GM19328 (cell line): ENCODE data around the gene MICA.
"Not testable (repeated sequence)": the region's sequence is repeated elsewhere in the genome, so short reads cannot be mapped to it uniquely, and the experiment has no call there.

Experiments used
- ATAC-seq: cut with Tn5 transposase; IDR thresholded peaks from one replicate; pipeline ENCODE4 v1.9.1; 2021; ENCODE audit warnings: mild to moderate bottlenecking, moderate library complexity; ENCODE audit not compliant: unreplicated experiment

MICA gene

GRCh38 chr6:31453259-31453658 is 49.9 kb downstream of the MICA start:
- ATAC-seq: no peak

- ATAC-seq: not testable (repeated sequence)
Measured at GRCh38 chr6:31459864-31460263, 56.5 kb downstream of the MICA start.

- no peak for ATAC-seq
Measured at GRCh38 chr6:31460361-31461025, 57.1 kb downstream of the MICA start.

- no peak for ATAC-seq
Measured at GRCh38 chr6:31462026-31462963, 58.9 kb downstream of the MICA start.

GRCh38 chr6:31462964-31463870 is 59.8 kb downstream of the MICA start:
- ATAC-seq: peak; percentile 88

GRCh38 chr6:31464252-31465184 is 61.1 kb downstream of the MICA start:
- ATAC-seq: no peak
